Naive thymus-derived CD8-positive, alpha-beta T cell (primary cell): ENCODE results near the gene ONECUT3. TPM values are rescaled to one million over a fixed set of nuclear protein-coding genes. Genes with fewer than 3 reads are reported as not detected.
"Not testable (repeated sequence)": the region's sequence is repeated elsewhere in the genome, so short reads cannot be mapped to it uniquely, and the experiment has no call there.

ENCODE experiments used
- ATAC-seq, 2 donors: fragments of 150-1000 bp; cut with Tn5 transposase in 1 of 2; sonication (Bioruptor Pico), chemical (Tn5 transposase) in 1 of 2; 1 replicate in 1 of 2; 2 replicates in 1 of 2; pipeline ENCODE4 v1.10.0; 2021; ENCODE audit warnings: mild to moderate bottlenecking in 2 of 2, moderate library complexity in 2 of 2
- POLR2A ChIA-PET: fragments of 350-600 bp; sonication (Branson Sonifier 250); formaldehyde crosslinking; loops from one replicate; lab custom pipeline; 2021; ENCODE audit warnings: antibody characterized with exemption; lab: Charles Lee
- DNase-seq, 10 donors: peaks; one replicate each; pipeline versions ENCODE4 v3.0.0 to v3.0.0-alpha.2; 2020 to 2022
- H3K27ac Mint-ChIP-seq, 10 donors: one replicate each; pipeline ENCODE4 v1.8.0; 2020 to 2022; ENCODE audit warnings: mild to moderate bottlenecking in 10 of 10, mixed read lengths in 10 of 10, moderate library complexity in 4 of 10, inconsistent platforms in 1 of 10
- H3K27me3 Mint-ChIP-seq, 5 donors: one replicate each; pipeline ENCODE4 v1.8.0; 2021 to 2022; ENCODE audit warnings: mixed read lengths in 5 of 5
- H3K36me3 Mint-ChIP-seq, 3 donors: one replicate each; pipeline ENCODE4 v1.8.0; 2020 to 2022; ENCODE audit warnings: mixed read lengths in 3 of 3, mild to moderate bottlenecking in 2 of 3, inconsistent platforms in 1 of 3
- H3K4me1 Mint-ChIP-seq, 4 donors: one replicate each; pipeline ENCODE4 v1.8.0; 2021 to 2022; ENCODE audit warnings: mixed read lengths in 4 of 4
- H3K4me3 Mint-ChIP-seq, 10 donors: one replicate each; pipeline ENCODE4 v1.8.0; 2020 to 2022; ENCODE audit warnings: mild to moderate bottlenecking in 10 of 10, mixed read lengths in 10 of 10, moderate library complexity in 6 of 10, inconsistent platforms in 1 of 10
- H3K9me3 Mint-ChIP-seq, 9 donors: one replicate each; pipeline ENCODE4 v1.8.0; 2020 to 2022; ENCODE audit warnings: mixed read lengths in 9 of 9, mild to moderate bottlenecking in 3 of 9, inconsistent platforms in 1 of 9, moderate library complexity in 1 of 9
- polyA plus RNA-seq, 3 donors: library from polyadenylated mRNA; unstranded; fragments of 300-500 nt; fragmentation: Illumina TruSeq; gene quantifications; one replicate each; pipeline ENCODE4 v1.2.3, GENCODE V29; 2021
- total RNA-seq, 8 experiments: library from RNA in 2 of 8; stranded (reverse) in 2 of 8; gene quantifications; one replicate each; pipeline ENCODE4 v1.2.3 and lab custom pipeline; 2021 to 2026

The ONECUT3 gene
- total and polyA plus RNA-seq, 5 experiments from 2014 or later: not detected

GRCh38 chr19:1760786-1761527 lies 7.7 kb downstream of the ONECUT3 start:
- H3K4me1 Mint-ChIP-seq, H3K9me3 Mint-ChIP-seq, POLR2A ChIA-PET, ATAC-seq, H3K36me3 Mint-ChIP-seq, H3K27ac Mint-ChIP-seq, DNase-seq: not testable (repeated sequence)
- peaks cover 30 to 88% (median 49%) of the 10 kb centered on the region in 5 donors for H3K27me3 Mint-ChIP-seq
- H3K4me3 Mint-ChIP-seq: peak overlapping the region in 1 of 10 donors; percentile 51

GRCh38 chr19:1761528-1762242 lies 8.4 kb downstream of the ONECUT3 start:
- Mint-ChIP-seq H3K4me3 (no peak overlapping the region), H3K4me1 (peaks cover 0 to 8% (median 3%) of the 10 kb centered on the region in 4 donors), H3K27me3 (peaks cover 26 to 87% (median 49%) of the 10 kb centered on the region in 5 donors), H3K9me3 (peaks cover 0 to 2% (median 0%) of the 10 kb centered on the region in 9 donors), H3K27ac (no peak overlapping the region), H3K36me3 (peaks cover 0 to 4% (median 0%) of the 10 kb centered on the region in 3 donors)
- POLR2A ChIA-PET: no interaction called here
- no peak for ATAC-seq
- no peak for DNase-seq

DNA sequence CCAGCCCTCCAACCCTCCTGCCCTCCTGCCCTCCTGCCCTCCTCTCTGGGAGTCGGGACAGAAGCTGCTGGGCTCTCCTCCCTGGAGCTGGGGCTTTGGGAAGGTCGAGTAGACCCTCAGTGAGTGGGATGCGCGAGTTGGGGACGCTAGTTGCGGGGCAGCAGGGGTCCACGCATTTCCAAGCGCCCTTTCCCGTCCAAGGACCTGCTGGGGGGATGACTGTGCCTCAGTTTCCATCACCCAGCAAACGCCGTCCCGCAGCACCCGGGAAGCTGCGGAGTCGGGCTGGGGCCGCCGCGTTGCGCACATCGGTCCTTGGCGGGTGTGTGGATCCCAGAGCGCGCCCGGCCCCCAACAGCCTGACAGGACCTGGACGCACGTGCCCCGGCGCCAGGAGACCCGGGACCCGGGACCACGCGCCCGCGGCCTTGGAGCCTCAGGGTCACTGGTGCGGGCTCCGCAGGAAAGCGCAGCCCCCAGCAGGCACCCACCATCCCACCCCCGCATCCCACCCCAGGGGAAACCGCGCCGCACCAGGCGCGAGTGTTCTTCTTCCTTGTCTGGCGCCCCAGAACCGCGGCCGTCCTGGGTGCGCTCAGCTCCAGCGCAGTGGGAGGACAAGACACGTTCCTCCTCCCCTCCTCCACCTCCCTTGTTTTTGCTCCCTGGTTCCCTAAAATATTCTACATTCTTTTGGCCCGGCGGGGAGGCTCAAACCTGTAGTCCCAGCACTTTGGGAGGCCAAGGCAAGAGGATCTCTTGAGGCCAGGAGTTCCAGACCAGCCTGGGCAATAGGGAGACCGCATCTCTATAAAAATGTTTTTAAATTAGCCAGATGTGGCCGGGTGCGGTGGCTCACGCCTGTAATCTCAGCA lies 9.2 kb downstream of the ONECUT3 start:
- no peak overlapping the region for H3K4me3 Mint-ChIP-seq
- ATAC-seq (no peak), DNase-seq (no peak)
- POLR2A ChIA-PET: no interaction called here
- no peaks in the 10 kb centered on the region for H3K9me3 Mint-ChIP-seq
- peaks cover 0 to 2% (median 0%) of the 10 kb centered on the region in 3 donors for H3K36me3 Mint-ChIP-seq
- H3K27me3 Mint-ChIP-seq: peaks cover 24 to 89% (median 48%) of the 10 kb centered on the region in 5 donors
- peaks cover 0 to 2% (median under 1%) of the 10 kb centered on the region in 4 donors for H3K4me1 Mint-ChIP-seq
- H3K27ac Mint-ChIP-seq: no peak overlapping the region

GRCh38 chr19:1763648-1764639 lies 10.6 kb downstream of the ONECUT3 start:
- H3K4me1 Mint-ChIP-seq: peaks cover 0 to 6% (median 0%) of the 10 kb centered on the region in 4 donors
- H3K27me3 Mint-ChIP-seq: peaks cover 23 to 91% (median 59%) of the 10 kb centered on the region in 5 donors
- H3K36me3 Mint-ChIP-seq: peaks cover 0 to 4% (median 0%) of the 10 kb centered on the region in 3 donors
- no peak overlapping the region for H3K4me3 Mint-ChIP-seq
- H3K9me3 Mint-ChIP-seq: no peaks in the 10 kb centered on the region
- POLR2A ChIA-PET: no interaction called here
- H3K27ac Mint-ChIP-seq: peak overlapping the region in 2 of 10 donors; percentile 13 to 40
- no peak for ATAC-seq
- DNase-seq: no peak

DNA sequence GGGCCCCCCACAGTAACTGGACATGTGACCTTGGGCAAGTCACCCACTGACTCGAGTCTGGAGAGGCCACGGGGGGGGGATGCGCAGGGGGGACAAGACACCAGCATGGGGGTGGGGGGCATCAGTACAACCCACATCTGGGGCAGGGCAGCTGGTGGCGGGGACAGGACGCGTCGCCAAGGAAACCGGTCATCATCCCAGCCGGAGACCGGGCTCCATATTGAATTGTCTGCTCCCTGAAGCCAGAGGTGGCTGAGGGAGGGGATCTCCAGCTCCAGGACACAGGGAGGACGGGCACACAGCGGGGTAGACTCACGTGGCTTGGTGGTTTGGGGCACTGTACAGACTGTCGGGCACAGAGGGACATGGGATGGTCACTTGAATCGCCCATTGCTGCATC lies 11.4 kb downstream of the ONECUT3 start:
- no peak for DNase-seq
- ATAC-seq: no peak
- Mint-ChIP-seq H3K4me3 (no peak overlapping the region), H3K9me3 (peaks cover 0 to under 1% (median 0%) of the 10 kb centered on the region in 9 donors), H3K36me3 (peaks cover 0 to 4% (median 0%) of the 10 kb centered on the region in 3 donors), H3K27ac (no peak overlapping the region), H3K27me3 (peaks cover 24 to 90% (median 60%) of the 10 kb centered on the region in 5 donors), H3K4me1 (peaks cover 0 to 6% (median under 1%) of the 10 kb centered on the region in 4 donors)
- POLR2A ChIA-PET: interaction anchor here (0.5 kb wide), 1 partner anchor 13 kb away, joined by 7 read pairs; no protein-coding TSS in a partner anchor

GRCh38 chr19:1765232-1765903 lies 12.1 kb downstream of the ONECUT3 start:
- ATAC-seq: no peak
- DNase-seq: no peak
- Mint-ChIP-seq H3K27me3 (peaks cover 24 to 89% (median 66%) of the 10 kb centered on the region in 5 donors), H3K9me3 (peaks cover 0 to 6% (median 2%) of the 10 kb centered on the region in 9 donors), H3K4me3 (no peak overlapping the region), H3K27ac (no peak overlapping the region), H3K36me3 (peaks cover 0 to 4% (median 3%) of the 10 kb centered on the region in 3 donors), H3K4me1 (peaks cover 0 to 6% (median under 1%) of the 10 kb centered on the region in 4 donors)
- POLR2A ChIA-PET: interaction anchor here (0.5 kb wide), 1 partner anchor 12 kb away, joined by 7 read pairs; no protein-coding TSS in a partner anchor

DNA sequence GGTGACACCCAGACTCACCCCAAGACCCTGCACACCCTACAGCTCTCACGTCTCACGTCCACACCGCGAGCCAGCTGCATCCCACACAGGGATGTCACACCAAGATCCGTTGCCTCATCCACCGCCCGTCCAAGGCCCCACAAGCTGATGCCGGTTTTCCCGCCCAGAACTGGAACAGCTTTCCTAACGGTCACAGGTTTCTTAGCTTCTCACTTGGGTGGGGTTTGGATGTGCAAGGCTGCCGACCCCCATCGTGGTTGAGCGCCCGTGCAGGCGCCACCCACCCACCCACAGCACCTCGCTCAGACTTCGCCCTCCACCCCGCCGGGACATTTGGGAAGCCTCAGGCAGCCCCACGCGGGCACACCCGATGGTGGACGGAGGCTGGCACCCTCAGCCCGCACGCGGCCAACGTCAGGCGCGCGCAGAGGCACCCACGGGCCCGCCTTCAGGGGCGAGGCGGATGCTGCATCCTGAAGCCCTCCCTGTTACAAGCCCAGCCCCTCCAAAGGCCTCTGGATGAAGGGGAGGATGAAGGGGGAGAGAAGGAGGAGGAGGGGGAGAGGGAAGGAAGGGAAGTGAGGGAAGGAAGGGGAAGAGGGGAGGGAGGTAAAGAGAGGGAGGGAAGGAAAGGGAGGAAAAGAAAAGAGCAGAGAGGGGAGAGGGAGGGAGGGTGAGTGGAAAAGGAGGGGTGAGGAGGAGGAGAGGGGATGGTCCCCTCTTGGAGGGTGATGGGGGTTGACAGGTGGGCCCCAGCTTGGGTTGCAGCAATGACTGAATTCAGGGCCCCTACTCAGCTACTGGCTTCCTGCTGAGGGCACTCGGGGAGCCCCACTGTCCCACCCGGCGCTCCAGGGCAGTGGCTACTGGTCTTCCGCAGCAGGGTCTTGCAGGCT lies 12.8 kb downstream of the ONECUT3 start:
- ATAC-seq (peak in 1 of 2 donors; percentile 6), DNase-seq (no peak)
- peaks cover 0 to 14% (median 10%) of the 10 kb centered on the region in 9 donors for H3K9me3 Mint-ChIP-seq
- H3K4me1 Mint-ChIP-seq: peaks cover 0 to 6% (median under 1%) of the 10 kb centered on the region in 4 donors
- no peak overlapping the region for H3K4me3 Mint-ChIP-seq
- peaks cover 24 to 89% (median 67%) of the 10 kb centered on the region in 5 donors for H3K27me3 Mint-ChIP-seq
- H3K27ac Mint-ChIP-seq: peak overlapping the region in 1 of 10 donors; percentile 53
- H3K36me3 Mint-ChIP-seq: peaks cover 4 to 11% (median 5%) of the 10 kb centered on the region in 3 donors
- POLR2A ChIA-PET: no interaction called here

DNA sequence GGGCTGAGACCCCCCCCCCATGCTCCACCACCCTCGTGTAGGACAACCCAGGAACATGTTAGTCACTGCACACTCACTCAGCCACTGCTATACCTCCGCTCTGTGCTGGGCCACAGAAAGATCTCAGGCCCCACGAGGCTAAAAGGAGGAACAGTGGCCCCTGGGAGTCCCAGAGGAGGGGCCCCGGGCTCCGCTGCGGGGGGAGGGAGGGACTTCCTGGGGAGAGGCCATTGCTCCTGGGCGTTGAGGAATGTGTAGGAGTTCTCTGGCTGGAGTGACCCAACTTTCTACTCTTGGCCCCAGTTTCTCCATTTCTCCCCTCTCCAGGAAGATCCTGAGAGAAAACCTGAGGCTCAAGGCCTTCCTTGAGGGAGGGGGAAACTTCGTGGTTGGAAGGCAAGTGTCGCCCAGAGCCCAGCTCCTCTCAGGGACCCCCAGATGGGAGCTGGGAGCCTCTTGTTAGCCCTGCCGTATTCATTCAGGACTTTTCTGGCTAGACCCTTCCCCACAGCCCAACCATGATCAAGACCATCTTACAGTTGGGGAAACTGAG lies 13.6 kb downstream of the ONECUT3 start:
- H3K4me3 Mint-ChIP-seq: no peak overlapping the region
- peaks cover 4 to 14% (median 10%) of the 10 kb centered on the region in 3 donors for H3K36me3 Mint-ChIP-seq
- peaks cover 25 to 88% (median 64%) of the 10 kb centered on the region in 5 donors for H3K27me3 Mint-ChIP-seq
- peaks cover 0 to 6% (median under 1%) of the 10 kb centered on the region in 4 donors for H3K4me1 Mint-ChIP-seq
- POLR2A ChIA-PET: no interaction called here
- peaks cover 0 to 20% (median 14%) of the 10 kb centered on the region in 9 donors for H3K9me3 Mint-ChIP-seq
- DNase-seq (no peak), ATAC-seq (peak in 1 of 2 donors; percentile 25)
- H3K27ac Mint-ChIP-seq: no peak overlapping the region

GRCh38 chr19:1767464-1767933 lies 14.2 kb downstream of the ONECUT3 start:
- H3K27ac Mint-ChIP-seq: no peak overlapping the region
- DNase-seq: peak; percentile 37 to 81 (median 65)
- peaks cover 7 to 14% (median 10%) of the 10 kb centered on the region in 3 donors for H3K36me3 Mint-ChIP-seq
- peak; percentile 70 to 78 for ATAC-seq
- no peak overlapping the region for H3K4me3 Mint-ChIP-seq
- H3K9me3 Mint-ChIP-seq: peaks cover 0 to 23% (median 14%) of the 10 kb centered on the region in 9 donors
- peaks cover 0 to 6% (median under 1%) of the 10 kb centered on the region in 4 donors for H3K4me1 Mint-ChIP-seq
- POLR2A ChIA-PET: no interaction called here
- H3K27me3 Mint-ChIP-seq: peaks cover 27 to 88% (median 68%) of the 10 kb centered on the region in 5 donors
